ENCODE data around the gene ANKRD10.

ANKRD10 gene

GRCh38 chr13:110913322-110914080 lies 1.4 kb downstream of the ANKRD10 start:
- no peak for TF ChIP-seq ZNF8 (CRISPR knock-in tag; IDR thresholded peaks at IDR 0.05)
- no peak for TF ChIP-seq ISL1 (CRISPR knock-in tag; IDR thresholded peaks at IDR 0.05)
- no peak for TF ChIP-seq SNAI2 (CRISPR knock-in tag; IDR thresholded peaks at IDR 0.05)
- TF ChIP-seq BACH2 (CRISPR knock-in tag; IDR thresholded peaks at IDR 0.05; ENCODE audit: borderline replicate concordance): no peak
- no peak for TF ChIP-seq OSR1 (CRISPR knock-in tag; IDR thresholded peaks at IDR 0.05)
- TF ChIP-seq PPARA (CRISPR knock-in tag; IDR thresholded peaks at IDR 0.05; ENCODE audit: borderline replicate concordance): no peak
- TF ChIP-seq ZFP30 (CRISPR knock-in tag; IDR thresholded peaks at IDR 0.05): no peak
- no peak for TF ChIP-seq ZNF70 (CRISPR knock-in tag; IDR thresholded peaks at IDR 0.05)

GRCh38 chr13:110912651-110913051 lies 2.2 kb downstream of the ANKRD10 start:
- no peak for TF ChIP-seq ESRRG (CRISPR knock-in tag; IDR thresholded peaks at IDR 0.05)
- no peak for TF ChIP-seq ARNTL (CRISPR knock-in tag; IDR thresholded peaks at IDR 0.05; ENCODE audit: borderline replicate concordance, low read depth)
- no peak for TF ChIP-seq OSR1 (CRISPR knock-in tag; IDR thresholded peaks at IDR 0.05)
- no peak for TF ChIP-seq ZFP30 (CRISPR knock-in tag; IDR thresholded peaks at IDR 0.05)
- no peak for TF ChIP-seq ZNF70 (CRISPR knock-in tag; IDR thresholded peaks at IDR 0.05)
- TF ChIP-seq TCF4 (CRISPR knock-in tag; IDR thresholded peaks at IDR 0.05; ENCODE audit: borderline replicate concordance): no peak
- no peak for TF ChIP-seq TSHZ2 (CRISPR knock-in tag; IDR thresholded peaks at IDR 0.05)
- TF ChIP-seq SNAI2 (CRISPR knock-in tag; IDR thresholded peaks at IDR 0.05): no peak
- TF ChIP-seq TOX (CRISPR knock-in tag; IDR thresholded peaks at IDR 0.05; ENCODE audit: borderline replicate concordance): no peak
- no peak for TF ChIP-seq CSRNP3 (CRISPR knock-in tag; IDR thresholded peaks at IDR 0.05)
- TF ChIP-seq BACH2 (CRISPR knock-in tag; IDR thresholded peaks at IDR 0.05; ENCODE audit: borderline replicate concordance): no peak
- ATAC-seq: no peak

More at GRCh38 chr13:110913322-110914080, 1.4 kb downstream of the ANKRD10 start:
- no peak for ATAC-seq

- no peak for TF ChIP-seq CREB5 (CRISPR knock-in tag; IDR thresholded peaks at IDR 0.05; ENCODE audit: low read depth)
- no peak for TF ChIP-seq ZFP30 (CRISPR knock-in tag; IDR thresholded peaks at IDR 0.05)
- no peak for TF ChIP-seq CSDC2 (CRISPR knock-in tag; IDR thresholded peaks at IDR 0.05)
- no peak for TF ChIP-seq RARB (CRISPR knock-in tag; IDR thresholded peaks at IDR 0.05)
- TF ChIP-seq ZC3H10 (CRISPR knock-in tag; IDR thresholded peaks at IDR 0.05): no peak
- ATAC-seq: no peak
Observed at GRCh38 chr13:110911880-110912279, 3.0 kb downstream of the ANKRD10 start.

- TF ChIP-seq RARB (CRISPR knock-in tag; IDR thresholded peaks at IDR 0.05) (no peak), ZNF565 (CRISPR knock-in tag; conservative IDR thresholded peaks at IDR 0.05; ENCODE audit: low read depth) (no peak), TCF4 (CRISPR knock-in tag; IDR thresholded peaks at IDR 0.05; ENCODE audit: borderline replicate concordance) (no peak), ZFP30 (CRISPR knock-in tag; IDR thresholded peaks at IDR 0.05) (no peak), ZNF70 (CRISPR knock-in tag; IDR thresholded peaks at IDR 0.05) (no peak), ARNTL (CRISPR knock-in tag; IDR thresholded peaks at IDR 0.05; ENCODE audit: borderline replicate concordance, low read depth) (no peak), OSR1 (CRISPR knock-in tag; IDR thresholded peaks at IDR 0.05) (no peak), TSHZ2 (CRISPR knock-in tag; IDR thresholded peaks at IDR 0.05) (no peak), ZC3H10 (CRISPR knock-in tag; IDR thresholded peaks at IDR 0.05) (no peak), BACH2 (CRISPR knock-in tag; IDR thresholded peaks at IDR 0.05; ENCODE audit: borderline replicate concordance) (no peak)
- no peak for ATAC-seq
Observed at GRCh38 chr13:110910013-110910890, 4.6 kb downstream of the ANKRD10 start.

Data from SK-N-SH treated with all-trans-retinoic acid at 6 μM for 48 hours (cell line).